ENCODE data around the gene ASH1L.

DNA sequence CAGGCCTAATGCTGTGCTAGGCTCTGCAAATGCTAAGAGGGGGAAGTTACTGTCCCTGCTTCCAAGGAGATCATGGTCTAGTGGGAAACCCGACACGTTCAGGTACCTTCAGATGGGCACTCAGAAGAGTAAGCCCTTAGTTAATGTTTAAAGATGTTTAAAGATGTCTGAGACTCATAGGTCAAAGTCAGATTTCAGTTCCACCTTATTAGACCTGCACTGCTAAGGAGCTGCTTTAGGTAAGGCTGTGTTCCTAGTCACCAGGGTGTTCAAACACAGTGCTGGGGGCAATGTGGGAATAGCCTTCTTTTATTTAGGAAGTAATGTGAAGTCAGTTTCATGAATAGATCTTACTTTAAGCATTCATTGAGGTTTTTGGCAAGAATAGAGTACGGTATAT lies 245.7 kb downstream of the ASH1L start:
- TF ChIP-seq, protein P1, sequence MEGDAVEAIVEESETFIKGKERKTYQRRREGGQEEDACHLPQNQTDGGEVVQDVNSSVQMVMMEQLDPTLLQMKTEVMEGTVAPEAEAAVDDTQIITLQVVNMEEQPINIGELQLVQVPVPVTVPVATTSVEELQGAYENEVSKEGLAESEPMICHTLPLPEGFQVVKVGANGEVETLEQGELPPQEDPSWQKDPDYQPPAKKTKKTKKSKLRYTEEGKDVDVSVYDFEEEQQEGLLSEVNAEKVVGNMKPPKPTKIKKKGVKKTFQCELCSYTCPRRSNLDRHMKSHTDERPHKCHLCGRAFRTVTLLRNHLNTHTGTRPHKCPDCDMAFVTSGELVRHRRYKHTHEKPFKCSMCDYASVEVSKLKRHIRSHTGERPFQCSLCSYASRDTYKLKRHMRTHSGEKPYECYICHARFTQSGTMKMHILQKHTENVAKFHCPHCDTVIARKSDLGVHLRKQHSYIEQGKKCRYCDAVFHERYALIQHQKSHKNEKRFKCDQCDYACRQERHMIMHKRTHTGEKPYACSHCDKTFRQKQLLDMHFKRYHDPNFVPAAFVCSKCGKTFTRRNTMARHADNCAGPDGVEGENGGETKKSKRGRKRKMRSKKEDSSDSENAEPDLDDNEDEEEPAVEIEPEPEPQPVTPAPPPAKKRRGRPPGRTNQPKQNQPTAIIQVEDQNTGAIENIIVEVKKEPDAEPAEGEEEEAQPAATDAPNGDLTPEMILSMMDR (IDR thresholded peaks at IDR 0.05): no peak
- TF ChIP-seq POLR2A (IDR thresholded peaks at IDR 0.05): no peak

Measured in body of pancreas (tissue), 4 donors.